ENCODE results near the gene AAK1. TPM values are rescaled to one million over a fixed set of nuclear protein-coding genes. Genes with fewer than 3 reads are reported as not detected.

The AAK1 gene
- total and polyA plus RNA-seq, 2 of the 13 experiments (the other 11 are each of a cell fraction or from before 2014, with no cell fraction given), result 9.8 to 10.3 TPM

DNA sequence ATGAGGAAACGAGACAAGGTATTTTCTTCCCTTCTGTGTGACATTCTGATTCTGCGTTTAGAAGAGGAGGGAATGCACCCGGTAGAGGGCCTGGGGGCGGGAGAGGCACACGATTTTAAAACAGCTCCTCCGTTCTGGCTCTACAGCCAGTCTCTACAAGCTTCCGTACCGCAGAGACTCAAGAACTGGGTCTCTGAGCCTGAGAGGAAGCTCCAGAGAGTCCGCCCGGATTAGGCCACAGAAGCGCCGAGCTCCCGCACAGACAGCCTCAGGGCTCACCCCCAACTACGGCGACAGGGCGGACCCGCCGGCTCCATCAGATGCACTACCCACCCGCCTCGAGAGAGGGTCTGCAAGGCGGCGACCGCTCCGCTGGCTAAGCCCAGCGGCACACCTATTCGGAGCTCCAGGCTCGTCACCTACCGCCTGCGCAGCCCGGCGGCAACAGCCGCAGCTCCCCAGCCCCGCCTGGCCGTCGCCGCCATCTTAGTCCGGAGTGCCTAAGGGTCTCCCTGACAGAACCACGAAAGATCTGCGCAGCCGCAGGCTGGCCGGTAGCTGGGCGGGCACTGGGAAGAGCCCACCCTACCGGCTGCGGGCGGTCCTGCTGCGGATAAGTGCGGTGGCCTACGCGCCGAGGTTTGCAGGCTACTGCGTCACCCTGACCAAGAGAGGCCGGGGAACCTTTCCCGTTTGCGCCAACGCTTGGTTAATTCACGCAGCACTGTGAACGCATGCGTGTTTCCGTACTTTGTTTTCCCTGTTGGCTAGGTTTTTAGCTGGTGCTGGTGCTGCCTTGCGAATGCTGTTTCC is 206.4 kb downstream of the AAK1 start, which contains the start of gene NFU1 (continued):
- TF ChIP-seq ISX (CRISPR knock-in tag; conservative IDR thresholded peaks at IDR 0.05) (peak; percentile 87; the same call in 1 of the 2 replicates), CEBPB (IDR thresholded peaks at IDR 0.05; ENCODE audit: borderline replicate concordance, low read depth, low read length) (peak; percentile 53; the same call in 1 of the 2 replicates), ZNF891 (CRISPR knock-in tag; IDR thresholded peaks at IDR 0.05) (peak; percentile 96), ZNF619 (CRISPR knock-in tag; IDR thresholded peaks at IDR 0.05) (peak; percentile 81; the same call in 1 of the 2 replicates), IRF2 (CRISPR knock-in tag; IDR thresholded peaks at IDR 0.05) (peak; percentile 90), MXD4 (CRISPR knock-in tag; IDR thresholded peaks at IDR 0.05) (peak; percentile 82; the same call in 1 of the 2 replicates), ZNF326 (CRISPR knock-in tag; IDR thresholded peaks at IDR 0.05; ENCODE audit: borderline replicate concordance) (no peak), ZBTB7B (CRISPR knock-in tag; IDR thresholded peaks at IDR 0.05) (peak; percentile 90), ELF3 (CRISPR knock-in tag; IDR thresholded peaks at IDR 0.05) (peak; percentile 71), PATZ1 (CRISPR knock-in tag; IDR thresholded peaks at IDR 0.05) (peak; percentile 29), ZNF331 (CRISPR knock-in tag; IDR thresholded peaks at IDR 0.05) (peak; percentile 82; the same call in 1 of the 2 replicates), ZNF720 (CRISPR knock-in tag; IDR thresholded peaks at IDR 0.05) (no peak), PLRG1 (conservative IDR thresholded peaks at IDR 0.05) (no peak), U2AF2 (IDR thresholded peaks at IDR 0.05; ENCODE audit: low read depth, low read length) (no peak), ATM (IDR thresholded peaks at IDR 0.05; ENCODE audit: borderline replicate concordance) (no peak), MED8 (CRISPR knock-in tag; IDR thresholded peaks at IDR 0.05; ENCODE audit: insufficient replicate concordance) (peak; percentile 82), ZNF616 (CRISPR knock-in tag; IDR thresholded peaks at IDR 0.05; ENCODE audit: low read depth) (peak; percentile 13; the same call in 1 of the 2 replicates), ZNF83 (CRISPR knock-in tag; IDR thresholded peaks at IDR 0.05; ENCODE audit: borderline replicate concordance) (no peak), BORCS8-MEF2B (CRISPR knock-in tag; IDR thresholded peaks at IDR 0.05) (peak; percentile 80), SUZ12 (IDR thresholded peaks at IDR 0.05; ENCODE audit: low read depth, low read length) (no peak), ZNF292 (CRISPR knock-in tag; IDR thresholded peaks at IDR 0.05; ENCODE audit: borderline replicate concordance, low read depth) (peak; percentile 94), ZC3H13 (CRISPR knock-in tag; IDR thresholded peaks at IDR 0.05) (peak; percentile 60; the same call in 1 of the 2 replicates), RFXAP (CRISPR knock-in tag; IDR thresholded peaks at IDR 0.05; ENCODE audit: borderline replicate concordance) (peak; percentile 91), ZNF335 (CRISPR knock-in tag; IDR thresholded peaks at IDR 0.05) (no peak)
- TF ChIP-seq, protein P1, sequence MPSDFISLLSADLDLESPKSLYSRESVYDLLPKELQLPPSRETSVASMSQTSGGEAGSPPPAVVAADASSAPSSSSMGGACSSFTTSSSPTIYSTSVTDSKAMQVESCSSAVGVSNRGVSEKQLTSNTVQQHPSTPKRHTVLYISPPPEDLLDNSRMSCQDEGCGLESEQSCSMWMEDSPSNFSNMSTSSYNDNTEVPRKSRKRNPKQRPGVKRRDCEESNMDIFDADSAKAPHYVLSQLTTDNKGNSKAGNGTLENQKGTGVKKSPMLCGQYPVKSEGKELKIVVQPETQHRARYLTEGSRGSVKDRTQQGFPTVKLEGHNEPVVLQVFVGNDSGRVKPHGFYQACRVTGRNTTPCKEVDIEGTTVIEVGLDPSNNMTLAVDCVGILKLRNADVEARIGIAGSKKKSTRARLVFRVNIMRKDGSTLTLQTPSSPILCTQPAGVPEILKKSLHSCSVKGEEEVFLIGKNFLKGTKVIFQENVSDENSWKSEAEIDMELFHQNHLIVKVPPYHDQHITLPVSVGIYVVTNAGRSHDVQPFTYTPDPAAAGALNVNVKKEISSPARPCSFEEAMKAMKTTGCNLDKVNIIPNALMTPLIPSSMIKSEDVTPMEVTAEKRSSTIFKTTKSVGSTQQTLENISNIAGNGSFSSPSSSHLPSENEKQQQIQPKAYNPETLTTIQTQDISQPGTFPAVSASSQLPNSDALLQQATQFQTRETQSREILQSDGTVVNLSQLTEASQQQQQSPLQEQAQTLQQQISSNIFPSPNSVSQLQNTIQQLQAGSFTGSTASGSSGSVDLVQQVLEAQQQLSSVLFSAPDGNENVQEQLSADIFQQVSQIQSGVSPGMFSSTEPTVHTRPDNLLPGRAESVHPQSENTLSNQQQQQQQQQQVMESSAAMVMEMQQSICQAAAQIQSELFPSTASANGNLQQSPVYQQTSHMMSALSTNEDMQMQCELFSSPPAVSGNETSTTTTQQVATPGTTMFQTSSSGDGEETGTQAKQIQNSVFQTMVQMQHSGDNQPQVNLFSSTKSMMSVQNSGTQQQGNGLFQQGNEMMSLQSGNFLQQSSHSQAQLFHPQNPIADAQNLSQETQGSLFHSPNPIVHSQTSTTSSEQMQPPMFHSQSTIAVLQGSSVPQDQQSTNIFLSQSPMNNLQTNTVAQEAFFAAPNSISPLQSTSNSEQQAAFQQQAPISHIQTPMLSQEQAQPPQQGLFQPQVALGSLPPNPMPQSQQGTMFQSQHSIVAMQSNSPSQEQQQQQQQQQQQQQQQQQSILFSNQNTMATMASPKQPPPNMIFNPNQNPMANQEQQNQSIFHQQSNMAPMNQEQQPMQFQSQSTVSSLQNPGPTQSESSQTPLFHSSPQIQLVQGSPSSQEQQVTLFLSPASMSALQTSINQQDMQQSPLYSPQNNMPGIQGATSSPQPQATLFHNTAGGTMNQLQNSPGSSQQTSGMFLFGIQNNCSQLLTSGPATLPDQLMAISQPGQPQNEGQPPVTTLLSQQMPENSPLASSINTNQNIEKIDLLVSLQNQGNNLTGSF (CRISPR knock-in tag; IDR thresholded peaks at IDR 0.05), result peak; percentile 50; the same call in 1 of the 2 replicates
